AG04449 (cell line): ENCODE measurements around the gene SEMA5A.

Source experiments
- CTCF ChIA-PET: fragments of 350-600 bp; formaldehyde crosslinking; extraction: SDS; loops from one replicate; lab custom pipeline; 2021; ENCODE audit warnings: antibody characterized with exemption; lab: Yijun Ruan, JAX
- POLR2A ChIA-PET: fragments of 400-600, 350-600 bp; formaldehyde crosslinking; extraction: SDS; loops from one replicate; lab custom pipeline; 2020; ENCODE audit warnings: antibody characterized with exemption, inconsistent platforms; lab: Yijun Ruan, JAX
- DNase-seq: peaks from one replicate; pipeline ENCODE4 v3.0.0-alpha.2; 2010; ENCODE audit warnings: low read depth, low spot score
- H3K4me3 ChIP-seq: 2 replicates; pipeline ENCODE4 v1.5.1; 2011; ENCODE audit warnings: low read depth, mild to moderate bottlenecking, control low read depth, low read length
- TF ChIP-seq, protein P1 (sequence below): IDR thresholded peaks from one replicate; pipeline ENCODE4 v1.5.1; 2011; ENCODE audit warnings: mild to moderate bottlenecking, moderate library complexity, low read length, control low read depth, inconsistent platforms; ENCODE audit not compliant: insufficient read depth; ENCODE audit errors: missing control alignments

The SEMA5A gene

DNA sequence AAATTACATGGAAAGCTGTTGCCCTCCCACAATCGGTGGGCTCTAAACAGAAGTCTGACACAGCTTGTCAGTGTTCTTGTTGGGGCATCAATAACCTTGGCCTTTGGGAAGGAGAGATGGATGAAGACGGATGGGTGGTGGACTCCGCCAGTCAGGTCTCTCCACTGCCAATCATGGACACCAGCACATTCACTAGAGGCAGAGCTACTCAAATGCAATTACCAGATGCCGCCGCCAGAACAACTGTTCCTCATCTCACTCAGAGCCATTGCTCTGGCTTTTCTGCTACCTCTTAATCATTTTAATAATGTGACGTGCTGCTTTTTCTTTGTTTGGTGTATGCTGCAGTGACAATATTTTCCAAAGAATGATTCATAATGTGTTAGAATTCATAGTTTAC, 27.9 kb upstream of the SEMA5A start:
- CTCF ChIA-PET = no interaction called here
- DNase-seq = no peak
- POLR2A ChIA-PET = no interaction called here

DNA sequence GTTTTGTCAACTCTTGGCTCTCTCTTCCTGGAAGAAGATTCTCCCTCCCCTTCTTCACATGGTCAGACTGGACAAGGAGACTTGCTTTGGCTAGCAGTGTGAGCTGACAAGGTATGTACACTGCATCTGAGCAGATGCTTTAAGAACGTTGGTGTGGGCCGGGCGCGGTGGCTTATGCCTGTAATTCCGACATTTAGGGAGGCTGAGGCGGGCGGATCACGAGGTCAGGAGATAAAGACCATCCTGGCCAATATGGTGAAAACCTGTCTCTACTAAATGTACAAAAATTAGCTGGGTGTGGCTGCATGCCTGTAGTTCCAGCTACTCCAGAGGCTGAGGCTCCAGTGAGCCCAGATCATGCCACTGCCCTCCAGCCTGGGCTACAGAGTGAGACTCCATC, 26.4 kb upstream of the SEMA5A start:
- ChIA-PET CTCF (no interaction called here), POLR2A (interaction anchor here (0.6 kb wide), 1 partner anchor 23 kb away, joined by 3 read pairs; no protein-coding TSS in a partner anchor)
- DNase-seq = no peak
- no peak overlapping the region for H3K4me3 ChIP-seq
- TF ChIP-seq, protein P1, sequence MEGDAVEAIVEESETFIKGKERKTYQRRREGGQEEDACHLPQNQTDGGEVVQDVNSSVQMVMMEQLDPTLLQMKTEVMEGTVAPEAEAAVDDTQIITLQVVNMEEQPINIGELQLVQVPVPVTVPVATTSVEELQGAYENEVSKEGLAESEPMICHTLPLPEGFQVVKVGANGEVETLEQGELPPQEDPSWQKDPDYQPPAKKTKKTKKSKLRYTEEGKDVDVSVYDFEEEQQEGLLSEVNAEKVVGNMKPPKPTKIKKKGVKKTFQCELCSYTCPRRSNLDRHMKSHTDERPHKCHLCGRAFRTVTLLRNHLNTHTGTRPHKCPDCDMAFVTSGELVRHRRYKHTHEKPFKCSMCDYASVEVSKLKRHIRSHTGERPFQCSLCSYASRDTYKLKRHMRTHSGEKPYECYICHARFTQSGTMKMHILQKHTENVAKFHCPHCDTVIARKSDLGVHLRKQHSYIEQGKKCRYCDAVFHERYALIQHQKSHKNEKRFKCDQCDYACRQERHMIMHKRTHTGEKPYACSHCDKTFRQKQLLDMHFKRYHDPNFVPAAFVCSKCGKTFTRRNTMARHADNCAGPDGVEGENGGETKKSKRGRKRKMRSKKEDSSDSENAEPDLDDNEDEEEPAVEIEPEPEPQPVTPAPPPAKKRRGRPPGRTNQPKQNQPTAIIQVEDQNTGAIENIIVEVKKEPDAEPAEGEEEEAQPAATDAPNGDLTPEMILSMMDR = no peak

More for the DNA sequence above, 27.9 kb upstream of the SEMA5A start:
- TF ChIP-seq, protein P1 = no peak
- no peak overlapping the region for H3K4me3 ChIP-seq

DNA sequence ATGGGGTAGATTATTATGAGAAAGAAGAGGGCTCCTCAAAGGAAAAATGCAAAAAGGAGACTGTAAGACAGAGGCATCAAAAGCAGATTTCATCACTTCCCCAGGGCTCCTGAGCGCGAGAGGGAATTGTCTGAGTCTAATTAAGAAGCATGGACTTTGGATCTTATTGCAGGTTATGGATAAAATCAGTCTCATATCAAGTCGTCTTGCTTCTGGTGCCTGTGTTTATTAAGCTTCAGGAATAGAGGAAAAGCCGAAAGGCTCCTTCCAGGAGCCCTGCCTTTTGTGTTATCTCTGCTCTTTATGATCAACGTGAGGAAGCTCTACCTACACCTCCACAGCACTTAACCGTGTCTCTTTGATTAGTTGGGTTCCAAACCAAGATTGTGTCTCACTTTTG, 25.0 kb upstream of the SEMA5A start:
- no peak overlapping the region for H3K4me3 ChIP-seq
- TF ChIP-seq, protein P1 = no peak
- ChIA-PET POLR2A (no interaction called here), CTCF (no interaction called here)
- no peak for DNase-seq

DNA sequence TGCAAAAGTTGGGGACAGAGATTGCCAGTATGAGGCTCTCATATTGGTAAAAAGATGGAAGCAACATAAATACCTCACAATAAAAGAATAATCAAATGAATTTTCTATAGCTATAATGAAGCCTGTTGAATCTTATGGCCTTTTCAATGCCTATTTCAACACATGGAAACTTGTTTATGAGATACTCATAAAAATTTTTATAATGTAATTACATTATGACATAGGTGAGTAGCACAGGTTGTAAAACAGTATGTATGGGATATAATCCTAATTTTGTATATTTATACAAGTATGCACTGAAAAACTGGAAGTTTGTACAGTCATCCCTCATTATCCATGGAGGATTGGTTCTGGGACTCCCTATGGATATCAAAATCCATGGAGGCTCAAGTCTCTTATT, 21.2 kb upstream of the SEMA5A start:
- TF ChIP-seq, protein P1 = no peak
- ChIA-PET POLR2A (no interaction called here), CTCF (no interaction called here)
- no peak overlapping the region for H3K4me3 ChIP-seq
- no peak for DNase-seq

DNA sequence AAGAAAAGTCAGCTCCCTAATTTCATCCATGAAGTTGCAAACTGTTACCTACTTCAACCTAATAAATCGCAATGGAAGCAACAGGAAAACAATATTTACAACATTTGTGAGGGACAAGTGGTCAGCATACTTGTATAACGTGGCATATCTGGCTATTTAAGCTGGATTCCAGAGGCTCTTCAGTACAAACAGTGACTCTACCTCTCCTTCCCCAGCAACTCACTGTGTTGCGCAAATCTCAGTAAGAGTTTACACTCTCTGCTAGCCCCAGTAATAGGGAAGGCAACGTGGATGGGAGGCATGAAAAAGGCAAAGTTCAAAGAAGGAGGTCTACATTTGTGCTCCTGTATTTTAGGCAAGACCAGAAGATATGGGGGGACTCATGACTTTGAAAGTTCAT, 18.9 kb upstream of the SEMA5A start:
- POLR2A ChIA-PET = no interaction called here
- CTCF ChIA-PET = interaction anchor here (1.3 kb wide), 1 partner anchor 21 kb away, joined by 4 read pairs; no protein-coding TSS in a partner anchor
- no peak overlapping the region for H3K4me3 ChIP-seq
- TF ChIP-seq, protein P1 = no peak
- no peak for DNase-seq

DNA sequence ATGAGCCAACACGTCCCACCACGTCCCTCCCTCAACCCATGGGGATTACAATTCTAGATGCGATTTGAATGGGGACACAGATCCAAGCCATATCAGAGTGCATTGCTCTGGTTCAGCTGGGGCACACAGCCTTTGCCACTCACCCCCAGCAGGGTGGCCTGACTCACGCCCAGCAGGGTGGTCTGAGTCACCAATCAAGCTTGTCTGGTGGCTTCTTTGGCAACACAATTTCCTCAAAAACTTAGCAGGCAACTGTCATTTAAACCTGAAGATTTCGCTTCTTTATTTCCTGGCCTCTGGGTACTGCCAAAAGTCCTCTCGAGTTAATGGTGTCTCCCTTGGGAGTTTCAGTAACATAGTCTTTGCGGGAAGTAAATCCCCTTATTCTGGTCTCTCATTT, 16.3 kb upstream of the SEMA5A start:
- ChIA-PET CTCF (no interaction called here), POLR2A (no interaction called here)
- no peak for DNase-seq
- TF ChIP-seq, protein P1 = no peak
- no peak overlapping the region for H3K4me3 ChIP-seq
